WI38 (cell line): ENCODE data around the gene PPP3CA.

Experiments
- H3K4me3 ChIP-seq: 2 replicates; pipeline ENCODE4 v1.5.1; 2011; ENCODE audit warnings: low read depth, mild to moderate bottlenecking, control low read depth, low read length
- TF ChIP-seq, protein P1 (sequence below): IDR thresholded peaks from 2 replicates; pipeline ENCODE4 v1.5.1; 2012; ENCODE audit warnings: low read depth, mild to moderate bottlenecking, control low read depth, low read length

PPP3CA gene

GRCh38 chr4:101050837-101051205, 296.5 kb downstream of the PPP3CA start:
- TF ChIP-seq, protein P1, sequence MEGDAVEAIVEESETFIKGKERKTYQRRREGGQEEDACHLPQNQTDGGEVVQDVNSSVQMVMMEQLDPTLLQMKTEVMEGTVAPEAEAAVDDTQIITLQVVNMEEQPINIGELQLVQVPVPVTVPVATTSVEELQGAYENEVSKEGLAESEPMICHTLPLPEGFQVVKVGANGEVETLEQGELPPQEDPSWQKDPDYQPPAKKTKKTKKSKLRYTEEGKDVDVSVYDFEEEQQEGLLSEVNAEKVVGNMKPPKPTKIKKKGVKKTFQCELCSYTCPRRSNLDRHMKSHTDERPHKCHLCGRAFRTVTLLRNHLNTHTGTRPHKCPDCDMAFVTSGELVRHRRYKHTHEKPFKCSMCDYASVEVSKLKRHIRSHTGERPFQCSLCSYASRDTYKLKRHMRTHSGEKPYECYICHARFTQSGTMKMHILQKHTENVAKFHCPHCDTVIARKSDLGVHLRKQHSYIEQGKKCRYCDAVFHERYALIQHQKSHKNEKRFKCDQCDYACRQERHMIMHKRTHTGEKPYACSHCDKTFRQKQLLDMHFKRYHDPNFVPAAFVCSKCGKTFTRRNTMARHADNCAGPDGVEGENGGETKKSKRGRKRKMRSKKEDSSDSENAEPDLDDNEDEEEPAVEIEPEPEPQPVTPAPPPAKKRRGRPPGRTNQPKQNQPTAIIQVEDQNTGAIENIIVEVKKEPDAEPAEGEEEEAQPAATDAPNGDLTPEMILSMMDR: no peak
- H3K4me3 ChIP-seq: no peak overlapping the region

DNA sequence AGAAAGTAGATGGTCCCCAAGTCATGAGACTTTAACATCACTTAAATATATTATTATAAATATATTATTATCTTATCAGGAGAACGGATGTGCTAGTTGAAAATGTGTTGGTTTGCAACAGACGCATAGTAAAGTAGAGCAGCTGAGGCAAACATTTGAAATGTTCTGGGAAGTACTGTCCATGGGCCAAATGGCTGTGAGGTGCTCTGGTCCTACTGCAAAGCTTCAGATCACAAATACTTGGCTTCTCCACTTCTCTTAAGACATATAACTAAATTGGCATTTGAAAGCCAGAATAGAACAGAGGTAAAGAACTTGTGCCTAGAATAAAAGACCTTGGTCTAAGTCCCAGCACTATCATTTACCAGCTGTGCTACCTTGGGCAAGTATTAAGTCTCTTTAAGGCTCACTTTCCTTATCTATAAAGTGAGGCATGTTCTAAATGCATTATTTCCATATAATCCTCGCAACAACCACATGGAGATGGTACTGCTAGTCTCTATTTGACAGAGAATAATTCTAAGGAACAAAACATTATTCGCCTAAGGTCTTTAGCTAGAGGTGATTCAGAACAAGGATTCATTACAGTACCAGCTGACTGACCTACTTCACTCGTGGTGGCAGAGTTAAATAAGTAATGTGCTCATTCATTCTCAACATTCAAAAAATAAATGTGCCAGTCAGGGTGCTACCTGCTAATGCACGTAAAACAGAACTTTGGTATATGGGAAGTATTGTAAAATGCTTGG, 297.1 kb downstream of the PPP3CA start:
- TF ChIP-seq, protein P1: no peak

DNA sequence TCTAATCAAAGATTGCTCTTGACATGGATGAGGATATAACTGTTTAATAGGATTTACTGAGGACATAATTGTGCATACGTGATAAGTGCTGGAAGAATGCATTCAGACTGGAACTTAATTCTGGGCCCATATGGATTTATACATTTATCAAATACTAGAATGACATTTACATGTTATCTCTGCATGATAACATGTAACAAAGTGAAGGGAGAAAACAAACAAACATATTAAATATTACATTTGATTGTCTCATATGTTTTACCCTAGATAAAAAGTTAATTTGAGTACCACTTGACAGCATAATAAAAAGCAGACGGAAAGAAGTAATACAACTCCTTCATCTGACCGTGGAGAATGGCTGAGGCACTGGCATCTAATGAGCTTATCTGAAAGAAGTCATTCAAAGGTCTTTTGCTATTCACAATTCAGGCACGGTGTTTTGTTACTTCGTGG, 297.8 kb downstream of the PPP3CA start:
- no peak overlapping the region for H3K4me3 ChIP-seq
- TF ChIP-seq, protein P1: no peak

More for the DNA sequence above, 297.1 kb downstream of the PPP3CA start:
- H3K4me3 ChIP-seq: no peak overlapping the region

GRCh38 chr4:101044766-101045165, 302.6 kb downstream of the PPP3CA start:
- TF ChIP-seq, protein P1: no peak

GRCh38 chr4:101042847-101043246, 304.5 kb downstream of the PPP3CA start:
- no peak overlapping the region for H3K4me3 ChIP-seq
- TF ChIP-seq, protein P1: no peak

More at GRCh38 chr4:101044766-101045165, 302.6 kb downstream of the PPP3CA start:
- H3K4me3 ChIP-seq: no peak overlapping the region

GRCh38 chr4:101040776-101041175, 306.6 kb downstream of the PPP3CA start:
- no peak overlapping the region for H3K4me3 ChIP-seq
- TF ChIP-seq, protein P1: no peak

- H3K4me3 ChIP-seq: no peak overlapping the region
- TF ChIP-seq, protein P1: no peak
Observed at GRCh38 chr4:101039367-101039766, 308.0 kb downstream of the PPP3CA start.
